Endothelial cell of umbilical vein (primary cell): ENCODE data around the gene TRPV2. TPM values are rescaled to one million over a fixed set of nuclear protein-coding genes. Genes with fewer than 3 reads are reported as not detected.

Source experiments
- BruUV-seq: library from RNA; stranded (reverse); fragments of 400-500 nt; replicated peaks from 2 replicates; lab custom pipeline; 2021; lab: Mats Ljungman, UMichigan
- CTCF ChIA-PET: fragments of 300-600, 350-600 bp; sonication (Branson Sonifier 250); formaldehyde crosslinking; loops from one replicate; lab custom pipeline; 2021; ENCODE audit warnings: antibody characterized with exemption, inconsistent platforms; lab: Charles Lee
- POLR2A ChIA-PET: fragments of 300-600, 350-600 bp; sonication (Branson Sonifier 250); formaldehyde crosslinking; loops from one replicate; lab custom pipeline; 2021; ENCODE audit warnings: antibody characterized with exemption, inconsistent platforms; lab: Charles Lee
- DNase-seq: peaks from one replicate; pipeline ENCODE4 v3.0.0-alpha.2; 2011; ENCODE audit warnings: low read depth, low spot score
- FAIRE-seq: peaks from 2 replicates; lab custom pipeline; 2011; peaks lifted over from hg19 to GRCh38; lab: Jason Lieb, UNC
- H2AFZ ChIP-seq: 2 replicates; pipeline ENCODE4 v1.6.0; 2012; ENCODE audit warnings: low read depth, low read length, control low read depth, inconsistent platforms
- H3K27ac ChIP-seq: 2 replicates; pipeline ENCODE4 v1.5.1; 2011; ENCODE audit warnings: low read depth, mild to moderate bottlenecking, control low read depth, low read length, moderate library complexity; ENCODE audit not compliant: insufficient read depth
- H3K27me3 ChIP-seq, 2 experiments: 2 replicates each; pipeline versions ENCODE4 v1.6.0 to v1.6.1; 2011; ENCODE audit warnings: low read length in 2 of 2, mixed read lengths in 1 of 2; ENCODE audit not compliant: control insufficient read depth in 2 of 2, insufficient read depth in 2 of 2
- H3K36me3 ChIP-seq, 2 experiments: 2 replicates in 1 of 2; 3 replicates in 1 of 2; pipeline ENCODE4 v1.5.1; 2011; ENCODE audit warnings: low read length in 2 of 2, mild to moderate bottlenecking in 1 of 2, moderate library complexity in 1 of 2; ENCODE audit not compliant: control insufficient read depth in 2 of 2, insufficient read depth in 2 of 2; ENCODE audit errors: extremely low read depth in 1 of 2
- H3K4me1 ChIP-seq: 3 replicates; pipeline ENCODE4 v1.5.1; 2011; ENCODE audit warnings: mild to moderate bottlenecking, low read length; ENCODE audit not compliant: control insufficient read depth, insufficient read depth; ENCODE audit errors: extremely low read depth
- H3K4me2 ChIP-seq: 2 replicates; pipeline ENCODE4 v1.6.1; 2011; ENCODE audit warnings: low read length, control low read depth, mixed read lengths; ENCODE audit not compliant: insufficient read depth
- H3K4me3 ChIP-seq, 3 experiments: fragments of 200-600 bp in 1 of 3; sonication (generic), shearing (Covaris generic) in 1 of 3; replicated peaks in 1 of 3; 2 replicates each; pipeline ENCODE4 v1.5.1; 2011 to 2016; ENCODE audit warnings: control low read depth in 3 of 3, low read length in 3 of 3, mild to moderate bottlenecking in 2 of 3, inconsistent platforms in 1 of 3, low read depth in 1 of 3, moderate library complexity in 1 of 3; ENCODE audit not compliant: insufficient read depth in 1 of 3
- H3K79me2 ChIP-seq: 2 replicates; pipeline ENCODE4 v1.6.0; 2012; ENCODE audit warnings: low read length, inconsistent platforms; ENCODE audit not compliant: control insufficient read depth, insufficient read depth
- H3K9ac ChIP-seq: replicated peaks from 2 replicates; pipeline ENCODE3; 2011; ENCODE audit warnings: low read length, control low read depth; ENCODE audit not compliant: insufficient read depth; ENCODE audit errors: extremely low read depth
- H3K9me1 ChIP-seq: replicated peaks from 3 replicates; pipeline ENCODE4 v1.6.0; 2011; ENCODE audit warnings: mild to moderate bottlenecking, low read length; ENCODE audit not compliant: control insufficient read depth, insufficient read depth; ENCODE audit errors: extremely low read depth
- H3K9me3 ChIP-seq: replicated peaks from 2 replicates; pipeline ENCODE4 v1.5.1; 2012; ENCODE audit warnings: low read length, inconsistent platforms; ENCODE audit not compliant: control insufficient read depth, insufficient read depth
- H4K20me1 ChIP-seq: replicated peaks from 2 replicates; pipeline ENCODE3; 2011; ENCODE audit warnings: mild to moderate bottlenecking, low read length; ENCODE audit not compliant: control insufficient read depth, insufficient read depth; ENCODE audit errors: extremely low read depth
- FOS ChIP-seq: IDR thresholded peaks from 2 replicates; pipeline ENCODE4 v1.6.1; 2011; ENCODE audit warnings: mild to moderate bottlenecking, low read length, moderate library complexity, borderline replicate concordance; ENCODE audit not compliant: insufficient read depth
- MAX ChIP-seq: IDR thresholded peaks from 2 replicates; pipeline ENCODE4 v1.6.1; 2011; ENCODE audit not compliant: insufficient read depth, insufficient read length
- POLR2A ChIP-seq: IDR thresholded peaks from 2 replicates; pipeline ENCODE4 v1.6.1; 2012; ENCODE audit warnings: low read depth, mild to moderate bottlenecking, control low read depth, low read length
- POLR2AphosphoS5 ChIP-seq: IDR thresholded peaks from 2 replicates; pipeline ENCODE4 v1.6.1; 2012; ENCODE audit warnings: low read depth, mild to moderate bottlenecking, control low read depth, low read length, moderate library complexity; ENCODE audit not compliant: insufficient read depth
- dilution Hi-C: fragments of 300-500 bp; cut with MboI; formaldehyde crosslinking; loops from one replicate; pipeline ENCODE4 v1.15.0; 2019; ENCODE audit warnings: low sequenced_read_pairs; ENCODE audit not compliant: extremely low pct_ligation_motif_present
- intact Hi-C: fragments of 100-400 bp; cut with micrococcal nuclease; formaldehyde crosslinking; loops from one replicate; pipeline ENCODE4 v1.10.0; 2022
- polyA plus RNA-seq, 4 experiments: library from polyadenylated mRNA; depleted of rRNA in 3 of 4; stranded (reverse) in 3 of 4; unstranded in 1 of 4; fragments of >200 nt; gene quantifications; 2 replicates each; pipeline versions ENCODE4 v1.2.1 to v1.2.3, GENCODE V29; 2011 to 2012; ENCODE audit warnings: missing spikeins in 1 of 4
- total RNA-seq: library from RNA; stranded (reverse); gene quantifications from 2 replicates; pipeline ENCODE4 v1.2.3, GENCODE V29; 2021

The TRPV2 gene
- total and polyA plus RNA-seq, 2 donors (not counting 3 experiments of a cell fraction or from before 2014, with no cell fraction given), result 4.2 to 10.6 TPM

- H3K27ac ChIP-seq, result no peak overlapping the region
- FAIRE-seq, result no peak
- H3K4me3 ChIP-seq, result peak overlapping the region in 1 of 3 experiments; percentile 97
- H3K27me3 ChIP-seq, result no peaks in the 10 kb centered on the region
- CTCF ChIA-PET, result interaction anchor here (1.6 to 6.7 kb wide), 6 partner anchors 9 to 90 kb away, joined by 4 to 33 read pairs (median 16); partner anchors contain the start of gene CENPV
- H3K36me3 ChIP-seq, result peaks cover 32 to 50% of the 10 kb centered on the region in 2 experiments
- TF ChIP-seq POLR2A, result peak; percentile 81
- TF ChIP-seq FOS, result no peak
- no peak for TF ChIP-seq MAX
- peak; percentile 63 for TF ChIP-seq POLR2AphosphoS5
- POLR2A ChIA-PET, result interaction anchor here (0.6 to 1.2 kb wide), 2 partner anchors 10 to 62 kb away, joined by 3 to 7 read pairs; partner anchors contain the start of gene UBB
- dilution Hi-C loops (no loop called here), intact Hi-C loops (no loop called here)
- peak overlapping the region; percentile 44 for H3K9ac ChIP-seq
- H3K4me1 ChIP-seq, result peaks cover 35% of the 10 kb centered on the region
- H4K20me1 ChIP-seq, result peaks cover 11% of the 10 kb centered on the region
- DNase-seq, result no peak
- H3K9me3 ChIP-seq, result no peaks in the 10 kb centered on the region
- BruUV-seq, result no TSS peak
- H3K4me2 ChIP-seq, result peak overlapping the region; percentile 67
- no peak overlapping the region for H2AFZ ChIP-seq
- peaks cover 48% of the 10 kb centered on the region for H3K79me2 ChIP-seq
- no peaks in the 10 kb centered on the region for H3K9me1 ChIP-seq
Observed at GRCh38 chr17:16442594-16443510, 27.5 kb downstream of the TRPV2 start.
